GM18909 (cell line): Measurements from ENCODE around the gene SLX1B.
"Not testable (repeated sequence)": the region's sequence is repeated elsewhere in the genome, so short reads cannot be mapped to it uniquely, and the experiment has no call there.

ENCODE experiments used
- ATAC-seq: cut with Tn5 transposase; IDR thresholded peaks from one replicate; pipeline ENCODE4 v1.9.1; 2021; ENCODE audit warnings: mild to moderate bottlenecking; ENCODE audit not compliant: unreplicated experiment, poor library complexity

Gene SLX1B

DNA sequence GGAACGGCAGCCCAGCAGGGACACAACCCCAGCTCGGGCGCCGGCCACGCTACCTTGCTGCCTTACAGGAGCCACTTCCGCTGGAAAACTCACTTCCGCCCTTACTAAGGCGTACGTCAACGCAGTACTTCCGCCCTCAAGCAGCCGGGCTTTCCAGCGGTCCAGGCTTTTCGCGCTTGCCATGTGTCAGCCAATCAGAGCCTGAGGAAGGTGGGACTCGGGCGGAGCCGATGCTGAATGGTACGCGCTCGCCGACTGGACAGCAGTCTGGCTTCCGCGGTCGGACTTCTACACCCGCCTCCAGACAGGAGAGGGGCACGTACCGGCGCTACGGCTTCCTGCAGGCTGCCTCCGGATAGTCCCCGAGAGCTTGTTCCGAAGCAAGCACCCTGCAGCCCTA, at the start of gene SLX1B, which contains the start of gene BOLA2:
SLX1B (plus strand) TSS at position 265 of the 400 bp plus-strand sequence.
BOLA2 (minus strand) TSS at position 83 of the 400 bp plus-strand sequence. CDS start 98 bp downstream, outside the sequence.
- ATAC-seq = peak; percentile 90

DNA sequence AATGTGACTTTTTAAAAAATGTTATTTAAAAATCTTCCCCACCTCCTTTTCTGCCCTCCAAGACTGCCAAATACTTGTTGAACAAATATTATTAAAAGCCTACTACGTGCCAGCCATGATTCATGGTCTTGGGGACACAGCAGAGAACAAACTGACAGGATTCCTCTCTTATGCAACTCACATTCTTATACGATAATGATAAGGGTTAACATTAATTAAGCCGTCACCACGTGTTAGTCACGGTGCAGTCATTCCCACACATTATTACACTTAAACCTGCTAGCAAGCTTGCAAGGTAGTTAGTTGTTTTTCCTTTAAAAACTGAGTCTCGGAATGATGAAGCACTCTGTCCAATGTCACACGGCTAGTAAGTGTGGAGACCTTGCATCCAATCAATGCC, 49.1 kb upstream of the SLX1B start:
- ATAC-seq = not testable (repeated sequence)

DNA sequence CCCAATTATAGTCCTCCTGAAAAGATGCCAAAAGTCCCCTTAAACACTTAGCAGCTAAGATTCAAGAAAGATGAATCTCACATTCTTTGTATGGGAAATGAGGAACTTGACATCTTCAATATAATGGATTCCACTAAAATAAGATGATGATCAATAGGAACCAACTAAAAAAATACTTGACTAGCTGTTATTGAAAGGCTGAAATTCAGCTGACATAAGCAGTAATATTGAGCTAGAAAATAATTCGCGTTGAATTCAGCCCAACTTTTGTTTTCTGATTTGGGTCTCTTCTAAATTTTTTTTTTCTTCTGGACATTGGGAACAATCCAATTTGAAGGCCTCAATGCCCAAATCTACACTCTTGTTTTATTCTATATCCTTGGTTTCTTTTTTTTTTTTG, 30.7 kb upstream of the SLX1B start:
- not testable (repeated sequence) for ATAC-seq

DNA sequence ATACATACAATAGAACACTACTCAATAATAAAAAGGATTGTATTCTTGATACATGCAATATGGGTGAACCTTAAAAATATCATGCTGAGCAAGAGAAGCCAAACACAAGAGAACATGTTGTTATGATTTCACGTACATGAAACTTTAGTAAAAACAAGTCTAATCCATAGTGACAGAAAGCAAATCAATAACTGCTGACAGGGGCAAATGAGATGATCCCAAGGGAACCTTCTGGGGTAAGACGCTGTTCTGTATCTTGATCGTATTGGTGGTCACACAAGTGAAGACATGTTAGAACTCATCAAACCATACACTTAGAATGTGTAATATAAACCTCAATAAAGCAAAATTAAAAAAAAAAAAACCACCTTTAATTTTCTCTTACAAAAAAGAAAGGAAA, 28.9 kb upstream of the SLX1B start:
- ATAC-seq = not testable (repeated sequence)

DNA sequence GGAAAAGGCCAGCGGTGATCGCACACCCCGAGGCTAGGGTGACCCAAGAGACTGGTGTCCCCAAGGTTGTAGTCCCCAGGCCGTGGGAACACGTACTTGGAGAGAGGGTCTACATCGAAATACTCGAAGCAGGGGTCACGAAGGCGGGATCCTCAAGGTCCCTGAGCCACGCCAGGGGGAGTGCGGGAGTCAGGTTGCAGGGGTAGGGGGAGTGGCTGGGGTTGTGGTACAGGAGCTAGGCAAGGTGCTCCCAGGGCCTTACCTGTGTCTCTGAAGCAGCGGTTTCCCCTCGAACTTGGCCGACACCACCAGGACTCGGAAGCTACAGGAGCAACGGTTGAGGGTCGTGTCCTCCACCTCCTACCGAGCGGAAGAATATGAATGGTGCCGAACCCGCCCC, 579 bp upstream of the SLX1B start:
- ATAC-seq = not testable (repeated sequence)

DNA sequence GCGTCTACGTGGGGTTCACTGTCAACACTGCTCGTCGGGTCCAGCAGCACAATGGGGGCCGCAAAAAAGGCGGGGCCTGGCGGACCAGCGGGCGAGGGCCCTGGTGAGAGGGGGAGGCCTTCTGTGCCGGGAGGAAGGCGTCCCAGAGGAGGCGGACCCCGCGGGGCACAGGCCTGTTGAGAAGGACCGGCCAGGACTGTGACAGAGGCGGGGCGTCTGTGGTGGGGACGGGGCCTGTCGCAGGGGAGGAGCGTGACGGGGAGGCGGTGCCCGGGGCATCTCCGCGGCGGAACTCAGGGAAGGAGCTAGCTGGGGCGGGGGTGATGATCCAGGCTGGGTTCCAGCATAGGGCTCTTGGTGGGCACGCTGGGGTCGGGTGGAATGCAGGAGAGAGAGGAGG, 495 bp downstream of the SLX1B start:
- peak; percentile 60 for ATAC-seq

DNA sequence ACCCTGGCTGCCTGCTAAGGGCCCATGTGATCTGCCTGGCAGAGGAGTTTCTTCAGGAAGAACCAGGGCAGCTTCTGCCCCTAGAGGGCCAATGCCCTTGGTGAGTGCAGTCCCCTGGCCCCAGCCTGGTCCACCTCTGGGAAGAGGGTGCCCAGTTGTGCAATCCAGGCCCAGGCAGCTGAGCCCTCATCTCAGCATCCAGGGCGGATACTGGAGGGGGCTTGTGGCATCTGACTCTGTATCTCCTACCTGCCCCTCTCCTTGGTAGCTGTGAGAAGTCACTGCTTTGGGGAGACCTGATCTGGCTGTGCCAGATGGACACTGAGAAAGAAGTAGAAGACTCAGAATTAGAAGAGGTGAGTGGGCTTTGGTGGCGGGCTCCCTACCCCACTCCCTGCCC, 3.3 kb downstream of the SLX1B start:
- ATAC-seq = not testable (repeated sequence)

DNA sequence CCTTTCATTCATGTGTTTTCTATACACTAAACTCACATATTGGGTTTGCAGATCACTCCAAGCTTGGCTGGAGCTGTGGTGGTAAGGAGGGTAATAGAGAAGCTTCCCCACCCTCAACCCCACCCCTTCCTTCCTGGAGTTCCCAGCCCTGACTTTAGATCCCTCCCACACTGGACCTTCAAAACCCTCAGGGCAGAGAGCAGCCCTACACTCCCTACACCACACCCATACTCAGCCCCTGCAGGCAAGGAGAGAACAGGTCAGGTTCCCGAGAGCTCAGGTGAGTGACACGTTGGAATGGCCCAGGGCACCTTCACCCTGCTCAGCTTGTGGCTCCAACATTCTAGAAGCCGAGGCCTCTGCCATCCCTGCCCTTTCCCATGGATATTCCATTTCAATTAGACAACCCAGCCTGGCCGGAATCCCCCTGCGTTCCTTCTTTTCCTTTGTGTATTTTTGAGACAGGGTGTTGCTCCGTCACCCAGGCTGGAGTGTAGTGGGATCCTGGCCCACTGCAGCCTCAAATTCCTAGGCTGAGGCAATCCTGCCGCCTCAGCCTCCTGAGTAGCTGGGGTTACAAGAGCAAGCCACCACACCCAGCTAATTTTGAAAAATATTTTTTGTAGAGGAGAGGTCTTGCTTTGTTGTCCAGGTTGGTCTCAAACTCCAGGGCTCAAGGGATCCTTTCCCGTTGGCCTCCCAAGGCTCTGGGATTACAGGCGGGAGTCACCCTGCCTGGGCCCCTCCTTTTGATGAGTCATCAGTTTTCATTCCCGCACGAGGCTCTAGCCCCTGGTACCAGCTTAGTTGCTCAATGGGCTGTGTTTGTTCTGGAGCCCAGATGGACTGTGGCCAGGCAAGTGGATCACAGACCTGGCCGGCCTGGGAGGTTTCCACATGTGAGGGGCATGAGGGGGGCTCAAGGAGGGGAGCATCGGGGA, 5.6 kb downstream of the SLX1B start, which contains the start of gene SULT1A4:
SULT1A4 (plus strand) TSS at position 208 of the 941 bp plus-strand sequence. CDS start 1,473 bp downstream, outside the sequence.
- not testable (repeated sequence) for ATAC-seq

DNA sequence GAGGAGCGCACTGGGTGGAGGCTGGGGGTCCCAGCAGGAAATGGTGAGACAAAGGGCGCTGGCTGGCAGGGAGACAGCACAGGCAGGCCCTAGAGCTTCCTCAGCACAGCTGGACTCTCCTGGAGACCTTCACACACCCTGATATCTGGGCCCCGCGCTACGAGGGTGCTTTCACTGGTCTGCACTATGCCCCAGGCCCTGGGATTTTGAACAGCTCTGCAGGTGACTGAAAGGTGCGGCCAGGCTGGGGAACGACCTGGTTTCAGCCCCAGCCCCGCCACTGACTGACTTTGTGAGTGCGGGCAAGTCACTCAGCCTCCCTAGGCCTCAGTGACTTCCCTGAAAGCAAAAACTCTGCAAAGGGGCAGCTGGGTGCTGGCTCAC, 6.3 kb downstream of the SLX1B start:
- ATAC-seq = not testable (repeated sequence)

DNA sequence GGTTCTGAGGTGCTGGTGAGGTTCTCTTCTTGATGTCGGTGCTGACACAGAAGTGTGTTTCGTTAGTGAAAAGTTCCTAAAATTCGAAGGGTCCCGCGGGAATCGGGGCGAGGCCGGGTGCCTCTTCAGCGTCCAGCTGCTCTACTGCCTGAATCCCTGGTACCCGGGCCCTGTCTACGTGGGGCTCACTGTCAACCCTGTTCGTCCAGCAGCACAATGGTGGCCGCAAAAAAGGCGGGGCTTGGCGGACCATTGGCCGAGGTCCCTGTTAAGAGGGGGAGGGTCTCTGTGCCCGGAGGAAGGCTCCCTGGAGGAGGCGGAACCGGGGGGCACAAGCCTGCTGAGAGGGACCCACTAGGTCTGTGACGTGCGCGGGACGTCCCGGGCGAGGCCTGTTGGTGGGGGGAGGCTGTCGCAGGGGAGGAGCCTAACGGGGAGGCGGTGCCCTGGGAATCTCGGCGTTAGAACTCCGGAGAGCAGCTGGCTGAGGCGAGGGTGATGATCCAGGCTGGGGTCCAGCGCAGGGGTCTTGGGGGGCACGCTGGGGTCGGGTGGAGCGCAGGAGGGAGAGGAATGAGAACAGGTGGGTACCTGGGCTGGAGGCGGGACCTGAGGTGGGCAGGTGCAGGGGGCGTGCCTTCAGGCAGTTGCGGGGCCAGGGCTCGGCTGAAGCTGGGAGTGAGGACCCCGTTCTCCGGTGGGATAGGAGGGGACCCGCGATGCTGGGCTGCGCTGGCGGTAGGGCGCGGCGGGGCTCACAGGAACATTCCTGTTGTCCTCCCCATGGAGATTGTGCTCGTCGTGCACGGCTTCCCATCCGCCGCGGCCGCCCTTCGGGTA, 11.9 kb downstream of the SLX1B start:
- ATAC-seq = not testable (repeated sequence)

DNA sequence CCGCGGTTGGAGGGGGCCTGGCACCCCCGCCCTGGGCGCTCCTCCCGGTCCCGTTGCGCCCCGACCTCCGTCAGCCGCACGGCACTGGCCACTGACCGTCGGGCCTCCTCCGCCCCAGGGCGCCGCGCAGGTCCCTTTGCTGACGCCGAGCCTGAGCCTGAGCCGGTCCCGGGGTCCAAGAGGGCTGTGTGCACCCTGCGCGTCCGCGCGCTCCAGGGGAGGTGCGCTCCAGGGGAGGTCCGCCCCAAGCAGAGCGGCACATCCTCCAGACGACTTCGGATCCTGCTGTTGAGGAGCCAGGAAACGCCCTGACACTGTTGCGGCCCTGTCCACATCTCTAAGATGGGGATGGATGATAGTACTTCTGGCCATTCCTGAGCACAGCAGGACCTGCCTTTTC, 12.6 kb downstream of the SLX1B start:
- not testable (repeated sequence) for ATAC-seq

DNA sequence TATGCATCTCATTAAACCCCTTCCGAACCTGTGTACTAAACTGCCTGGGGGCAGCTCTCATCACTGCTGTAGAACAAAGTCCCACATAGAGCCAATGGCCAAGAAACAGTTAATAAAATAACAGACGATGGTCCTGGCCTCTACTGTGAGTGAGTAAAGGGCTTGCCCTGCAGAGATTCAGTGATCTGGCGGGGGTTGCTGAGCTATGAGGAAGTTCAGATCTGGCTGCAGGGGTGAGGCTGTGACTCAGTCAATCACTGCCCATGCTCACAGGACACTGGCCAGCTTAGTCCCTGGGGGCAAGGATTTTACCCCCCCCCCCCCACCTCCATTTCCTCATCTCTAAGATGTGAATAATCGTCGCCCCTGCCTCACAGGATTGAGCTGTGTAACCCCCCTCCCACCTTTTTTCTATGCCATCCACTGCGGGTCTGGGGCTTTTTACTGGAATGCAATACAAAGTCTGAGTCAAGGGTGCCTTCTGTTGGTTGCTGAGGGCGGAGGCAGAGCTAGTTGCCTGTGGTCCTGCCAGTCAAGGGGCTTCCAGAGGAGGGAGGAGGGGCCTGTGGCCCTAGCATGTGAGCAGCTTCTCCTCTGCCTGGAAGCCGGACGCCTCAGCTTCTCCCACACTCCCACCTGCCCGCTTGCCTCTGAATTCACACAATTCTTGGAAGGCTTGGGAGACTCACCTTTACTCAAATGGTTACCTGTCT, 13.5 kb downstream of the SLX1B start:
- not testable (repeated sequence) for ATAC-seq

DNA sequence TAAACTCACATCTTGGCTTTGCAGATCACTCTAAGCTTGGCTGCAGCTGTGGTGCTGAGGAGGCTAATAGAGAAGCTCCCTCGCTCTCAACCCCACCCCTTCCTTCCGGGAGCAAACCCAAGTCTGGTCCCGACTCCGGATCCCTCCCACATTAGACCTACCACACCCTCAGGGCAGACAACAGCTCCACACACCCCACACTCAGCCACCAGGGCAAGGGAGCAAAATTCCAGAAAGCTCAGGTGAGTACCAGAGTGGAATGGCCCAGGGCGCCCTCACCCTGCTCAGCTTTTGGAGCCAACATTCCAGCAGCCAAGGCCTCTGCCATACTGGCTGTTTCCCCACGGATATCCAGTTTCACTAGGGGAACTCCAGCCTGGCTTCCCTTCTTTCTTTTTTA, 15.3 kb downstream of the SLX1B start:
- not testable (repeated sequence) for ATAC-seq

DNA sequence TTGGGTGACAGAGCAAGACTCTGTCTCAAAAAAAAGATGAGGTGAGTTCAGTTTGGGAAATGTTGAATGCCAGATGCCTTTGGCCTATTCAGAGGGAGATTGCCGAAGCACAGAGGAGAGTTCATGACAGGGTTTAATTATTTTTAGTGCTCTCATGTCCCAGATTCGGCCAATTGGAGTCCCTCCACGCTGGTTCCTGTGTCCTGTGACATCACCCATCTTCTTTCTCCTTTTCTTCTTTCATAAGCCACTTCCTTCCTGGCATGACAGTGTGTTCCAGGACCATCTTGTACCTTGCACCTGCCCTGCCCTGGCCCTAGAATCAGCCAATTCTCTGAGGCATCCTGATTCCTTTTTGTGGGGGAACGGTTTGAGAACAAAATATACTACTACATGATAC, 17.7 kb downstream of the SLX1B start:
- ATAC-seq = not testable (repeated sequence)

DNA sequence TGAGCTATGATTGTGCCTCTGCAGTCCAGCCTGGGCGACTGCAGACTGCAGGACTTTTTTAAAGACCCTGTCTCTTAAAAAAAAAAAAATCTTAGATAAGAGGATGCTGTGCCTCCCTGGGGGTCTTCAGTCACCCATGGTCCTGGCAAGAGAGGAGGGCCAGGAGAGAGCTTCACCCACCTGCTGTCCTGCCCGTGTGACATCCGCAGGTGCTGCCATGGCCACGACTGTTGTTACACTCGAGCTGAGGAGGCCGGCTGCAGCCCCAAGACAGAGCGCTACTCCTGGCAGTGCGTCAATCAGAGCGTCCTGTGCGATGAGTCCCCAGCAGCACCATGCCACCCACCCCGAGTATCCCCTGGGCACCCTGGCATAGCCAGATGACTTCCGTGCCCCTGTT, 27.9 kb downstream of the SLX1B start:
- ATAC-seq = not testable (repeated sequence)

DNA sequence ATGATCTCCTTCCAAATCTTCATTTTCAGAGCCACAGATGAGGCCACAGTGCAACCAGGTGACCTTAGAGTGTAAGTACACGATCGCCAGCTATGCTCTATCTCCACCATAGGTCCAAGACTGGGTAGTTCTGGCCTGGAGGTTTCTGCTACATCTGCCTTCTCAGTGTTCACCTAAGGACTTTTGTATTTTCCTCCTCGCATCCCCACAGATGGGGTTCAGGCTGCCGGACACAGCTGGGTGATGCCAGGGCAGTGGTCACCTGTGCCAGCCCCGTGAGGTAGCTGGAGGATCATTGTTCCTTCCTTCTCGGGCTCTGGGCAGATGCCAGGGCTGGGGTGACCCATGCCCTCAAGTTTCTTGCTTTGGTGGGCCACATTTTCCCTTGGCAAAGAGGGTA, 52.0 kb downstream of the SLX1B start, which contains the start of gene NPIPB12:
NPIPB12 (minus strand) TSS at position 101 of the 400 bp plus-strand sequence.
- not testable (repeated sequence) for ATAC-seq
